ENCODE measurements around the gene NUP42. TPM values are rescaled to one million over a fixed set of nuclear protein-coding genes. Genes with fewer than 3 reads are reported as not detected.

The NUP42 gene
- total RNA-seq, 4 donors from 2014 or later: 27.6 to 47.0 (median 38.3) TPM

DNA sequence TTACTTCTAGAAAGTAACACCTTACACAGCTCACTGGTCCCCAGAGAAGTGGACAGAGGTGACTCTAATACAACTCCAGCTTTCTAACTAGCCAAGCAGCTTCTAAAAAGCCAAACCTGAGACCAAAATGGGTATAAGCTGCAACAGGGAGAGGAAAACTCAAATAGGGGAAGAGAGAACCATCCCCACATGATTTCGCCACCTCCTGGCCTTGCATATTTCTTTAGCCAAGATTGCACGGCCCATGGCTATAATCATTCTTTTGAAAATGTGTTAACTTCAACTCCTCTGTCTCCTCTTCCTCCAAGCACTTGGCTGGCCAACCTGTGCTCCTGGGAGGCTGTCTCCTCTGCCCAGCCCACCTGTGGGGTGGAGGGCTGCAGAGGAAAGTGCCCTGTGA, 28.7 kb downstream of the NUP42 start:
- intact Hi-C loops (cut with DNase I; ENCODE audit: low total_unique reads): no loop called here
- no peaks in the 10 kb centered on the region for H3K9me3 ChIP-seq
- DNase-seq: no peak
- TF ChIP-seq POLR2AphosphoS5 (IDR thresholded peaks at IDR 0.05): no peak
- no peak for TF ChIP-seq EP300 (IDR thresholded peaks at IDR 0.05; ENCODE audit: low read depth)
- TF ChIP-seq CTCF (IDR thresholded peaks at IDR 0.05): no peak
- no peak for TF ChIP-seq POLR2A (IDR thresholded peaks at IDR 0.05)
- peaks cover 0 to 24% (median 2%) of the 10 kb centered on the region in 4 donors for H3K4me1 ChIP-seq
- in situ Hi-C loops (cut with MboI; ENCODE audit: low pct_ligation_motif_present in 1 of 4, low pct_unique_long_range_greater_than_20kb in 1 of 4, low sequenced_read_pairs in 3 of 4): no loop called here
- no peak overlapping the region for H3K27ac ChIP-seq
- H3K27me3 ChIP-seq: peaks cover 8% of the 10 kb centered on the region
- 91 to 100% methylated on average over 1 to 2 of the region's 2 CpGs for WGBS, 2 donors (ENCODE audit: low coverage in 1 of 2)
- H3K36me3 ChIP-seq: no peaks in the 10 kb centered on the region
- H3K4me3 ChIP-seq: no peak overlapping the region

GRCh38 chr7:23211589-23211988, 29.7 kb downstream of the NUP42 start:
- intact Hi-C loops (cut with DNase I; ENCODE audit: low total_unique reads): no loop called here
- no peaks in the 10 kb centered on the region for H3K9me3 ChIP-seq
- H3K27ac ChIP-seq: no peak overlapping the region
- H3K4me3 ChIP-seq: no peak overlapping the region
- peaks cover 0 to 24% (median 2%) of the 10 kb centered on the region in 4 donors for H3K4me1 ChIP-seq
- in situ Hi-C loops (cut with MboI; ENCODE audit: low pct_ligation_motif_present in 1 of 4, low pct_unique_long_range_greater_than_20kb in 1 of 4, low sequenced_read_pairs in 3 of 4): no loop called here
- no peak for DNase-seq
- no peak for TF ChIP-seq EP300 (IDR thresholded peaks at IDR 0.05; ENCODE audit: low read depth)
- no peak for TF ChIP-seq CTCF (IDR thresholded peaks at IDR 0.05)
- no peak for TF ChIP-seq POLR2A (IDR thresholded peaks at IDR 0.05)
- no peak for TF ChIP-seq POLR2AphosphoS5 (IDR thresholded peaks at IDR 0.05)
- H3K36me3 ChIP-seq: no peaks in the 10 kb centered on the region
- 52 to 76% methylated on average over 10 to 11 of the region's 11 CpGs for WGBS, 2 donors (ENCODE audit: low coverage in 1 of 2)
- no peaks in the 10 kb centered on the region for H3K27me3 ChIP-seq

- intact Hi-C loops (cut with DNase I; ENCODE audit: low total_unique reads) (no loop called here), in situ Hi-C loops (cut with MboI; ENCODE audit: low pct_ligation_motif_present in 1 of 4, low pct_unique_long_range_greater_than_20kb in 1 of 4, low sequenced_read_pairs in 3 of 4) (no loop called here)
- Histone ChIP-seq H3K36me3 (no peaks in the 10 kb centered on the region), H3K27me3 (no peaks in the 10 kb centered on the region), H3K9me3 (no peaks in the 10 kb centered on the region), H3K27ac (no peak overlapping the region), H3K4me3 (no peak overlapping the region), H3K4me1 (peaks cover 0 to 18% (median 2%) of the 10 kb centered on the region in 4 donors)
- DNase-seq: no peak
- no peak for TF ChIP-seq POLR2A (IDR thresholded peaks at IDR 0.05)
- TF ChIP-seq EP300 (IDR thresholded peaks at IDR 0.05; ENCODE audit: low read depth): no peak
- no peak for TF ChIP-seq CTCF (IDR thresholded peaks at IDR 0.05)
- no peak for TF ChIP-seq POLR2AphosphoS5 (IDR thresholded peaks at IDR 0.05)
- WGBS, 2 donors (ENCODE audit: low coverage in 1 of 2): 82 to 92% methylated on average over 2 of the region's 2 CpGs
These were observed 30.5 kb downstream of the NUP42 start for GRCh38 chr7:23212395-23212794.

DNA sequence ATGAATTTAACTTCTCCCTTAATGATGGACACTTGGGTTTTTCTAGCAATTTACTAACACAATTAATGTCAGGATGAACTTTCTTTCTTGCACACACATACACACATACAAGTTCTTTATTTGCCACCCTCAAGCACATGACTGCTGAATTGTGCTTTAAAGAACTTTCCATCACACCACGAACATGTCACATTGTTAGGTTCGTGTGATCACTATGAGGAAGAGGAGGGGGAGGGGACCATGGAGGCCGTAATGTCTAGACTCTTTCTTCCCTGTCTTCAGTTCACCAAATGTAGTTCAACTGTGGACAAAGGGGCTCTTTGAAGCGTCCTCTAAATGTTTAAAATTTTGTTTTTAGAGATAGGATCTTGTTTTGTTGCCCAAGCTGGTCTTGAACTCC, 31.0 kb downstream of the NUP42 start:
- Histone ChIP-seq H3K4me1 (peaks cover 0 to 17% (median 2%) of the 10 kb centered on the region in 4 donors), H3K4me3 (no peak overlapping the region), H3K9me3 (no peaks in the 10 kb centered on the region), H3K36me3 (no peaks in the 10 kb centered on the region), H3K27me3 (no peaks in the 10 kb centered on the region), H3K27ac (no peak overlapping the region)
- TF ChIP-seq POLR2A (IDR thresholded peaks at IDR 0.05): no peak
- TF ChIP-seq EP300 (IDR thresholded peaks at IDR 0.05; ENCODE audit: low read depth): no peak
- TF ChIP-seq CTCF (IDR thresholded peaks at IDR 0.05): no peak
- no peak for TF ChIP-seq POLR2AphosphoS5 (IDR thresholded peaks at IDR 0.05)
- DNase-seq: no peak
- intact Hi-C loops (cut with DNase I; ENCODE audit: low total_unique reads): no loop called here
- WGBS, 2 donors (ENCODE audit: low coverage in 1 of 2): 73 to 93% methylated on average over 4 of the region's 4 CpGs
- in situ Hi-C loops (cut with MboI; ENCODE audit: low pct_ligation_motif_present in 1 of 4, low pct_unique_long_range_greater_than_20kb in 1 of 4, low sequenced_read_pairs in 3 of 4): no loop called here
